T-helper 9 cell (primary cell): ENCODE data around the gene APEH.
"Not testable (repeated sequence)": the region's sequence is repeated elsewhere in the genome, so short reads cannot be mapped to it uniquely, and the experiment has no call there.

Source experiments
- DNase-seq: peaks from one replicate; pipeline ENCODE4 v3.0.0-alpha.2; 2020

APEH gene

GRCh38 chr3:49694409-49695070 is 20.4 kb downstream of the APEH start:
- not testable (repeated sequence) for DNase-seq

GRCh38 chr3:49695350-49696015 is 21.3 kb downstream of the APEH start:
- DNase-seq: not testable (repeated sequence)

DNA sequence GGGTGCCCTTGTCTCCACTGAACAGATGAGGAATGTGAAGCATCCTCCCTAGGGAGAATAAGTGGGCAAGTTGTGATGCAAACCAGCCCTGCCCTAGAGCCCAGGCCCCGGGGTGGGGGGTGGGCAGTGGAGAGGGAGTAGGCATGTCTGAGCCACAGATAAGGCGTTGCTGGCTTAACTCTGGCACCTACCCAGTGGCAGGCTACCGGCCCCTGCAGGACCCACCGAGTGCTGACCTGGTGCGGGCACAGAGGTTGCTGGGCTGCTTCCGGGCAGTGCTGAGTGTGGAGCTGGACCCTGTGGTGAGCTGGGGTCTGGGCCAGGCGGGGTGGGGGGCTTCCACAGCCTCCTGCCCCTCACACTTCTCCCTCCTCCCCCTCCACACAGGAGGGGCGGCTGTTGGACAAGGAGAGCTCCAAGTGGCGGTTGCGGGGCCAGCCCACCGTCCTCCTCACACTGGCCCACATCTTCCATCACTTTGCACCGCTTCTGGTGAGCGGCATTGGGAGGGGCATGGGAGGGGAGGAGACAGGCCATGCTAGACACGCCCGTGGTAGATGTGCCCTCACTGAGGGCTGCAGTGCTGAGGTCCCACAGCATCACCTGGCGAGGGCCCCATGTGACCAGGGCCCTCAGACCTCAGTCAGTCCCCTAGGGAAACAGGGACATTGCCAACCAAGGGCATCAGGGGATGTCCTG is 25.3 kb downstream of the APEH start:
- DNase-seq: no peak

- DNase-seq: no peak
Measured at GRCh38 chr3:49700014-49700413, 25.9 kb downstream of the APEH start.

DNA sequence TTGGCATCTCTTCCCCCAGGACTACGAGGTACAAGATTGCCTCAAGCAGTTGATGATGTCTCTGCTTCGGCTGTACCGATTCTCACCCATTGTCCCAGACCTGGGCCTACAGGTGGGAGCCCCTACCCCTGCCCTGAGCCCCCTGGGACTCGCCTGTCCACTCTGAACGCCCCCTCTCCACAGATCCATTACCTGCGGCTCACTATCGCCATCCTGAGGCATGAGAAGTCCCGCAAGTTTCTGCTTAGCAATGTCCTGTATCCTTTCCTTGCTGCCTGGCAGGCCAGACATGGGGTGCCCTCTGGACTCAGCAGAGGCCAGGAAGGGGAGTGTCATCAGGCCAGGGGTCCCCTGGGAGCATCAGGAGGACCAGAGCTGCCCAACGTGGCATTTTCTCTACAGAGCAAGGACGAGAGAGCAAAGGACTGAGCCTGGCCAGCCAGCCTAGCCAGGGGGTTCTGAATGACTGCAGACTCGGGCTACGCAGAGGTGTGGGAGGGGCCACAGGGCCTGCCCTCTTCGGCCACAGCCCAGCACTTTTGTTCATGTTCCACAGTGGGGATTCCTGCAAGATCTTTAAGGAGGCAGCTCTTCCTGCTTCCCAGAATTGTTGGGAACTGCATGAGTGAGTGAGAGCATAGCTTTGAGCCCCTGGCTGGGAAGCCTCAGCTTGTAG is 26.4 kb downstream of the APEH start:
- no peak for DNase-seq

DNA sequence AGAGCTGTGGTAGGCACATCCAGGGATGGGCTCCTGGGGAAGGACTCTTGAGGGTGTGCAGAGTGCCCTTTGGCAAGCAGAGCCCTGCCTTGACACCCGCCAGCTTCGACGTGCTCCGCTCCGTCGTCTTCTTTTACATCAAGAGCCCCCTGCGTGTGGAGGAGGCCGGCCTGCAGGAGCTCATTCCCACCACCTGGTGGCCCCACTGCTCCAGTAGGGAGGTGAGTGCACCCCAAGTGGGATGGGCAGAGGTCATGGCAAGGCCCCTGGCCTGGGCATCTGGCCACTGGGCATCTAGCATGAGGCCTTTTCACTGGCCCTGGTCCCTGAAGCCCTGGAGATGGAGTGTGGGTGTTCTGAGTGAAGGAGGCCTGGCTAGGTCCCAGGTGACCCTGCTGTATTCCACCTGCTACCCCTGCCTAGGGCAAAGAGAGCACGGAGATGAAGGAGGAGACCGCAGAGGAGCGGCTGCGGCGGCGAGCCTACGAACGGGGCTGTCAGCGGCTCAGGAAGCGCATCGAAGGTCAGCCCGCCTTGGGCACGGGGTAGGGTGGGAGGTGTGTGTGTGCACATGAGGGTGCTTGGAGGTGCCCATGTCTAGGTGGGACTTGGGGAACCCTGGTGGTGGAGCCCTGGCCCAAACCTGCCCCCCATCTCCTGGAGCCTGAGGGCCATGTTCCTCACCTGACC is 27.4 kb downstream of the APEH start:
- no peak for DNase-seq

- no peak for DNase-seq
Measured at GRCh38 chr3:49702672-49703071, 28.5 kb downstream of the APEH start.

- peak; percentile 36 for DNase-seq
Measured at GRCh38 chr3:49703443-49703927, 29.3 kb downstream of the APEH start.

DNA sequence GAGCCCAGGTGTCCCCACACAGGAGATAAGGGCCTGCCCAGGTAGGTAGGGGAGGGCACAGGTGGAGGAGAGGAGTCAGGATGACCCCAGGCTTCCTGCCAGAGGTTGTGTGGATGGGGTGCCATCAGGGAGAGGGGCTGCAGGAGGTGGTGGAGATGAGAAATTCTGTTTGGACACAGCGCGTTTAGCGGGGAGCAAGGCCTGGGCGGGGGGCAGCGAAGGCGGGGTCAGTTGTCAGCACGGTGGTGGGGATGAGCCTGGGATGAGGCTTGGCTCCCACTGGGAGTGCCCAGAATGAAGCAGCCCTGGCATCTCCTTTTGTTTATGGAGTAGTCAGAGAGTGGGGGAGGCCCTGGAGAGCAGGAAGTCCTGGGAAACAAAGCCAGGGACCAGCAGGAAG is 29.8 kb downstream of the APEH start:
- no peak for DNase-seq

GRCh38 chr3:49704629-49705028 is 30.5 kb downstream of the APEH start:
- DNase-seq: no peak

DNA sequence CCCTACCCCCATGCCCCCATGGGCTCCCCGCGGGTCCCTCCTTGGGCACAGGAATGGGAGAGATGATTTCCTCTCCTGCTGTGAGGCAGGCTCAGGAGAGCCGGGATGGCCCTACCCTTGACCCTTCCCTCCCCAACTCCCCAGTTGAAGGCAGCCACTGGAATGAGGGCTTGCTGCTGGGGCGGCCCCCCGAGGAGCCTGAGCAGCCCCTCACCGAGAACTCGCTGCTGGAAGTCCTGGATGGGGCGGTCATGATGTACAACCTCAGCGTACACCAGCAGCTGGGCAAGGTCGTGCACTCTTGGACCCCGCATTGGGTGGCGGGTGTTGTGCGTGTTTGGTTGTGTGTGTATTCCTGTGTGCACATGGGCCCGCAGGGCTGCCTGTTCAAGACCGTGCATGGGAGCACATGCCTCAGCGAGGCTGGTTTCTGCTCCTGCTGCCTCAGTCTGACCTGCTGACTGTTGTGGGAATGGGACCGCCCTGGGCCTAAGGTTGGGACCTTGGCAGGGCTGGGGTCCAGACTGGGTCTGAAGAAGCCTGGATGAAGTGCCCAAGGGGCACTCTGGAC is 31.3 kb downstream of the APEH start:
- no peak for DNase-seq

- no peak for DNase-seq
Measured at GRCh38 chr3:49706456-49707112, 32.4 kb downstream of the APEH start.

DNA sequence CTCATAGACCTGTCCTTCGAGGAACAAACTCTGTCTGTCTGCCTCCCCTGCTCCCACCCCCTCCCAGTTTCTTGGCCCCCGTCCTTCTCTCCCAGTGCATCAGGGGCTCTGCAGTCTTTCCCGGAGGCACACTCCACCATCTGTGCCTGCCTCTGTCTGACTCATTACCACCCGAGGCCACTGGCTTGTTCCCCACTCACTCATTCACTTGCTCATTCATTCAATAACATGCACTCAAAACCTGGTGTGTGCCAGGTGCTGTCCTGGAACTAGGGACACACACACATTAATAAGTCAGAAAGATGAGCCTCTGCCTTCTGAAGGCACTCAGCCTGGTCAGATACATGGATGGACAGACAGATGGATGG is 32.9 kb downstream of the APEH start:
- no peak for DNase-seq

GRCh38 chr3:49709852-49710251 is 35.7 kb downstream of the APEH start:
- DNase-seq: no peak

GRCh38 chr3:49711489-49711888 is 37.3 kb downstream of the APEH start:
- no peak for DNase-seq

DNA sequence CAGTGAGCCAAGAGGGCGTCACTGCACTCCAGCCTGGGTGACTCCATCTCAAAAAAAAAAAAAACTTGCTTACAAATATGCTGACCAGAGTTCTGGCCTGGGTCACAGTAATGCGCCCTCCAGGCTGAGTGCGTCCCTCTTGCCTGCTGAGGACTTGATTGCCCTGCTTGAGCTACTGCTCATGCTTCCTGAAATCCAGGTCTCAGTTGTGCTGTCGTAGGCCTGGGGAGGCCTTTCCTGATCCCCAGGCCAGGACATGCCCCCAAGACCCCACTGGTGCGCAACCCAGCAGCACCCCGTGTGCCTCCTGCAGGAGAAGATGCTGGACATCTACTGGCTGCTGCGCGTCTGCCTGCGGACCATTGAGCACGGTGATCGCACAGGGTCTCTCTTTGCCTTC is 38.0 kb downstream of the APEH start:
- no peak for DNase-seq

DNA sequence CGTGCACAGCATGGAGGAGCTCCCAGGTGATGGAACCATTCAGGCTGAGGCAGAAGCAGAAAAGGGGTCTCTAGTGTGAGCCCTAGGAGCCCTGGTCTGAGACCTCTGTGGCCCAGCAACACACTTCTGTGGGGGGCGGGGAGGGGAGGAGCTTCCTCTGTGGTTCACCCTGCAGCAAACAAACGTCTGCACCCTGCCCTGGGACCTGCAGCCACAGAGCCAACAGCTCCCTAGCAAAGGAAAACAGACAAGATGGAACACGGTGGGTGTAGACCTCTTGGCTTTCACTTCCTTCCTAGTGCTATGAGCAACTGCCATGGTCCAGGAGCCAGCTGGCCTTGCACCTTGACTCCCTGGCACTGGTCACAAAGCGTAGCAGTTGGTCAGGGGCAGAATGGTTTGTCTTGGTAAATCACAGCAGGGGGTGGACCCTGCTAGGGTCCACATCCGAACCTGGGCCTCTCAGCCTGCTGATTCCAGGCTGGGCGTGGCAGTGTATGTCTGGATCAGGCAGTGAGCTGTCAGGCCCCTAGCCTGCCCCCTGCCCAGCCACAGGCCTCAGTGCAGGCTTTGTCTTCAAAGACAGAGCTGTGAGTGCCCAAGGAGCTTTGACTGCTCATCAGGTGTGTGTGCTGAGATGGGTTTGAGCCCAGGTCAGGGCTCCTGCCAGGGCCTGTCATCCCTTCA is 38.6 kb downstream of the APEH start:
- no peak for DNase-seq

DNA sequence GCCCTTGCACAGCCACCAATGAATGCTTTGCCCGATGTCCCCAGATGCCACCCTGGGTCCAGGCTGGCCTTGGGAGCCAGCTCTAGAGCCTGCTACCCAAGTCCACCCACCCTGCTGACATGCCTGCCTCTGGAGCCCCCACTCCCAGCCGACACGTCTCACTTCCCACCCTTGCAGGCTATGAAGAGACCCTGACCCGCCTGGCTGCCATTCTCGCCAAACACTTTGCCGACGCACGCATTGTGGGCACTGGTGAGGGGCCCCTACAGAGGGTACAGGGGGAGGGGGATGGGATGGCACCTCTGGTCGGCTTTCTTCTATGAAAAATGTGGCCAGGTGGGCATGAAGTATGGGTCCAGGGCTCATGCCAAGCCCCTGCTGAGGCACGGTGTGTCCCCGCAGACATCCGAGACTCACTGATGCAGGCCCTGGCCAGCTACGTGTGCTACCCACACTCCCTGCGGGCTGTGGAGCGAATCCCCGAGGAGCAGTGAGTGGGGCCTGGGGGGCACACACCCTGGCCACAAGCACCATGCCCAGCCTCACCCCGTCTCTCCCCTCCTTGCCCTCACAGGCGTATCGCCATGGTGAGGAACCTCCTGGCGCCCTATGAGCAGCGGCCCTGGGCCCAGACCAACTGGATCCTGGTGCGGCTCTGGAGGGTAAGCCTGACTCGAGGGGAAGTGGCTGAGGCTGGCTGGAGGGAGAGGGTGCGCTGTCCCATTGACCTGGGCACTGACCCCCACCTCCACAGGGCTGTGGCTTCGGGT is 39.4 kb downstream of the APEH start:
- DNase-seq: no peak

DNA sequence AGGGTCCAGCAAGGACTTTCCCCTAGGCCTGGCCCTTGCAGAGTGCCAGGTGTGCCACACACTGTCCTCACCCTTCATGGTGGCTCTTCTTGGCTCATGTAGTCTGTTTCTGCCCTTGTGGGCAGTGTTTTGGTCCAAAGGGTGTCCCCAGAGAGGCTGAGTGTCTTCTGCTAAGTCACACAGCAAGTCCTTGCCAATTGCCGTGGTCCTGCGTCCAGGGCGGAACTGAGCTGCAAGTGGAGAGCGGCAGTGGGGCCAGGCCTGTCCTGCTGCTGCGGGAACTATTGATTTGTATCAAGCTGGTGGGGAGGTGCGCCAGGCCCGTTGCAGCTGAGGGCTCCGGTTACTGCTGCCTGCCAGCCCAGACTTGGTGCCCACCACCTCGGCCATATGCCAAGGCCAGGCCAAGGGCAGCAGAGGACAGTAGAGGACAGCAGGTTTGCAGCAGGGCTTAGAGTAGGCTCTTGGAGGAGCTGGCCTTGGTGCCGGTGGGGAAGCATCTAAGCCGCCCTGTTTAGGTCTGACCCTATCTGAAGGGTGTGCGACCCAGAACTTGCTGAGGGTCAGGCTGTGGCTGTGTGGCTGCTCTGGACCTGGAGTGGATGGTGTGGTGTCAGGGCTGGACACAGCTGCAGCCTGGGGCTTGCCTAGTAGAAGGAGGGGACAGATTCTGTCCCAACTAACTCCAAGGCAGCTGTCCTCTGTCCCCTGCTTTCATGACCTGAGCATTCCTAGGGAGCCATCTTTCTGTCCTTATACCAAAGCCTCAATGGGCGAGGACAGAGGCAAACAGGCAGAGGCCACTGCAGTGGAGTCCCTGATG is 40.8 kb downstream of the APEH start:
- no peak for DNase-seq
